HG03378 (cell line): Measurements from ENCODE around the gene NCAPG2.

Experiments used
- ATAC-seq: cut with Tn5 transposase; IDR thresholded peaks from one replicate; pipeline ENCODE4 v1.9.1; 2021; ENCODE audit warnings: mild to moderate bottlenecking, moderate library complexity; ENCODE audit not compliant: unreplicated experiment

Gene NCAPG2

DNA sequence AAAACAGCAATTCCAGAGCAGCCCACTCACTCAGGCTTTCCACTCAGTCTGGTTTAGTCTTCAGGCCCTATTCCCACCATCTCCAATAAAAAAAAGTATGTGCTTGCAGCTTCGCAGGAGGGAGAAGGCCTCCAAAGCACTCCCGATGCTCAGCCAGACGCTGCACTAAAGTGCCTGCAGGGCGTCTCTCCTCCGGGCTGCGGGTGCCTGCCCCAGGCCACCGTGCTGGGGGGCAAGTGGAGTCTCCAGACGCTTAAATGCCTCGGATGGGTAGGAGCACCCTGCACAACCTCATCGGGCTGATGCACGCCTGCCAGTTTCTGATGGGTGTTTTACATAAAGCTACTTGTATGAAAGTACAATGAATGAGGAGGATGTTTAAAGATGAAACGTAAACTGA is 31.3 kb upstream of the NCAPG2 start:
- no peak for ATAC-seq

GRCh38 chr7:158734861-158735260 is 30.3 kb upstream of the NCAPG2 start:
- no peak for ATAC-seq

- no peak for ATAC-seq
Observed at GRCh38 chr7:158733775-158734494, 29.3 kb upstream of the NCAPG2 start.

- ATAC-seq: no peak
Observed at GRCh38 chr7:158733220-158733519, 28.6 kb upstream of the NCAPG2 start.

- ATAC-seq: no peak
Observed at GRCh38 chr7:158732494-158733219, 28.1 kb upstream of the NCAPG2 start.

DNA sequence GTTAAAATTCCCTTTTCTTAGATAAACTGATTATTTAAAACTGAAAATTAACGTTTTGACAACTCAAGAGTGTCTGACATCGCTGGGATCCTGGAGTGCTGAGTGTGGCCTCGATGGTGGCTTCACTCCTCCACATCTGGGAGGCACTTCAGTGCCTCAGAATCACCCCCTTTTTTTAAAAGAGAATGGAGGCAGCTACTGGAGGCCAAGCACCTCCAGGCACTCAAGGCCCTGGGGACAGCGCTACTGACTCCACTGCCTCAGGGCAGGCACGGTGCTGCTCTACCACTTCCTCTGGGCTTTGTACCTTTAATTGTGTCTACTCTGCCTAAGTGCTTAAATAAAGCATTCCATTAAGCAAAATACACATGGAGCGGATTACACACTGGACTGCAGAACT is 27.2 kb upstream of the NCAPG2 start:
- no peak for ATAC-seq

- no peak for ATAC-seq
Observed at GRCh38 chr7:158730383-158731346, 26.1 kb upstream of the NCAPG2 start.

DNA sequence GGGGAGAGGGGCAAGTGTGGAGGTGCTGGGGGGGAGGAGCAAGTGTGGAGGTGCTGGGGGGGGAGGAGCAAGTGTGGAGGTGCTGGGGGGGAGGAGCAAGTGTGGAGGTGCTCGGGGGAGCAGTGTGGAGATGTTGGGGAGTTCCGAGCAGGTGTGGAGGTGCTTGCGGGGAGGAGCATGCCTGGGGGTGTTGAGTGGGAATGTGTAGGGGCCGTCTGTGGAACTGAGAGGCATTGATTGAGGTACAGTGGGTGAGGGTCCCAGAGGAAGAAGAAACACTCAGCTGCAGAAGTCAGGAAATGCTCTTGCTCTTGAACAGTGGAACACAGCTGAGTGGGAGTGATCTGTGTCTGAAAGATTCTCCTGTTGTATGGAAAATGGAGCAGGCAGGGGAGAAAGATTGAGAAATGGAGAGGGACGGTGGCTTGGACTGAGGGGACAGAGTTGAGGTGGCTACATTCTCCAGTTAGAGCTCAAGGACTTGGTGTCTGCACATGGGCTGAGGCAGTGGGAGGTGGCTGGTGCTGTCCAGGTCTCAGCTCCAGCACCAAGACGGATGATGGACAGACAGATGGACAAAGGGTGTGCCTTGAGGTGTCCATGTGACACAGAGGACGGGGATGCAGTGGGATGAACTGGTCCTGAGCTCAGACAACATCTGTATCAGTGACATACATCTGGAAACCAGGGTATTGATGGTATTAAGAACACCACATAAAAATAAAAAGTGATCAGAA is 25.2 kb upstream of the NCAPG2 start:
- ATAC-seq: no peak

DNA sequence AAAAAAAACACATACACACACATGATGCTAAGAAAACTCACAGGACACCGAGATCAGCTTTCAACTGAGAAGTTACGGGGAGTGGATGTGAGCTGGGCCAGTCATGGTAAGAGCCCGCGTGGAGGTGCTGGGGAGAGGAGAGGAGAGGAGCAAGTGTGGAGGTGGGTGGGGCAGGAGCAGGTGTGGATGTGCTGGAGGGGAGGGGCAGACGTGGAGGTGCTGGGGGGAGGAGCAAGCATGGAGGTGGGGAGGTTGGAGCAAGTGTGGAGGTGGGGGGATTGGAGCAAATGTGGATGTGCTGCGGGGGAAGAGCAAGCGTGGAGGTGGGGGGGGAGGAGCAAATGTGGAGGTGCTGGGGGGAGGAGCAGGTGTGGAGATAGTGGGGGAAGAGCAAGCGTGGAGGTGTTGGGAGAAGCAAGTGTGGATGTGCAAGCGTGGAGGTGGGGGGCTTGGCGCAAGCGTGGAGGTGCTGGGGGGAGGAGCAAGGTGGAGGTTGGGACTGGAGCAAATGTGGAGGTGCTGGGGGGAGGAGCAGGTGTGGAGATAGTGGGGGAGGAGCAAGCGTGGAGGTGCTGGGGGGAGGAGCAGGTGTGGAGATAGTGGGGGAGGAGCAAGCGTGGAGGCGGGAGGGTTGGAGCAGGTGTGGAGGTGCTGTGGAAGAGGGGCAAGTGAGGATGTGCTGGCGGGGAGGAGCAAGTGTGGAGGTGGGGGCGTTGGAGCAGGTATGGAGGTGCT is 24.5 kb upstream of the NCAPG2 start:
- ATAC-seq: no peak

DNA sequence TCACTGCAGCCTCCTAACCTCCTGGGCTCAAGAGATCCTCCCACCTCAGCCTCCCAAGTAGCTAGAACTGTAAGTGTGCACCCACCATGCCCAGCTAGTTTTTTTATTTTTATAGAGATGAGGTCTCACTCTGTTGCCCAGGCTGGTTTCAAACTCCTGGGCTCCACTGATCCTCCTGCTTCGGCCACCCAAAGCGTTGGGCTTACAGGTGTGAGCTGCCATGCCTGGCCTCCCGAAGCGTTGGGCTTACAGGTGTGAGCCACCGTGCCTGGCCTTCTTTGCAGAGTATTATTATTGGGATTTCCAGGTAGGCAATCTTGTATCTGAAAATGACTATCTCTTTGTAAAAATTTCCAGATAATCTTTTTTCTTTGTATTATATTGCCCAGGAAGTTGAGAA is 23.1 kb upstream of the NCAPG2 start:
- no peak for ATAC-seq

DNA sequence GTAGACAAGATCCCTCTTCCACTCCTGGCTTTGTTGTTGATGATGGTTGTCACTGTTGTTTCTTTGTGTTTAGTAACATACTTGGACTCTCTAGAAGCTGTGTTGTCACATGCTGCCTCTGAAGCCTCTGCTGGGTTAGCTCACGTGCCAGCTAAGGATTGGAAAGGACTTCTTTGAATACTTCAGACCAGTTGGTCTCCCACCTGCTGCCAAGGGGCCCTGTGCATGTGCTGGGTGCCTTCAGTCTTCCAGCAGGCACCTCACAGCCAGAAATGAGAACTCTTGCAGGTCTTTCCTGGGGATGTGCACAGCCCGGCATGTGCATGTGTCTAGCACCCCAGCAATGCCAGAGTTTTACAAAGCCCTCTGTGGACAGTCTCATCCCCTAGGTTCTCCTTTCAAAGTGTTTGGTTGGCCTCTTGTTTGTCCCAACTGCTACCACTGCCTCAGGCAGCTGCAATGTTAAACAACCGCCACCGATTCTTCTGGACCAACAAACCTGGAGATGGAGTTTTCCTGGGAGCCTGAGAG is 21.7 kb upstream of the NCAPG2 start:
- no peak for ATAC-seq

DNA sequence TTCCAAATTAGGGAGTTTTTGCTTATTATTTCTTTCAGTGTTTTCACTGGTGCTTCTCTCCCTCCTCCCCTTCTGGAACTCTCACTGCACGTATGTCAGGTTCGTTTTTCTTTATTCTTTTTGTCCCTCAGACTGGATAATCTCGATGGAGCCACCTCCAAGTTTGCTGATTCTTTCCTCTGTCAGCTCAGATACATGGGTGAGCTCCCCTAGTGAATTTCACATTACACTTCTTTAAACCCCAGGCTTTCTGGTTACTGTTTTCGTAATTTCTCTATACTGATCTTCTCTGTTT is 20.8 kb upstream of the NCAPG2 start:
- no peak for ATAC-seq

DNA sequence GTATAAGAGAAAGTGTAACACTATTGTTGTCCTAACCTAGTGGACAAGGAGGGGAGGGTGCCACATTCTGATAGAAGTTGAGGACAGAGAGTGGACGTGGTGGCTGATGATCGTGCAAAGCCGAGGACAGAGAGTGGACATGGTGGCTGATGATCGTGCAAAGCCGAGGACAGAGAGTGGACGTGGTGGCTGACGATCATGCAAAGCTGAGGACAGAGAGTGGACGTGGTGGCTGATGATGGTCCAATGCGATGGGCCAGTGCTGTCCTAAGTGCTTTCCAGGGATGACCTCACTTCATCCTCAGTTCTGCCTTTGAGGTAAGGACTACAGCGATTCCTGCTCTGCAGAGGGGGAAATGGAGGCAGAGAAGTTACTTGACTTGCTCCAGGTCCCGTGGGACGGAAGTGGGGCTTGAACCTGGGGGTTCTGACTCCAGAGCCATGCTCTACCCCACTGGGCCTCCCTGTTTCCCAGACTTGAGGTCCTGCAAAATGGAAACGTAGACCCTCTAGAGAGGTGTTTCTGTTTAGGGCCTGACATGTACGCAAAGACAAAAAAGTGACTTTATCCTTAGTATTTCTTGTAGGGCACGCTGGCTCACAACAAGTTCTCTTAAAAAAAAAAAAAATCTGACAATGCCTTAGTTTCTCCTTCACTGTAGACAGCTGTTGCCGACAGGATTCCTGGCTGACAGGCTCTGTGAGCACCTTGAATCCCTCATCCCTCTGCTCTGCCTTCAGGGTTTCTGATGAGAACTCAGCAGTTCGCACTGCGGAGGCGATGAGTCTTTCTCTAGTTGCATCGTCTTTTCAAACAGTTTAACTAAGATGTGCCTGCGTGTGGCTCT is 20.3 kb upstream of the NCAPG2 start:
- no peak for ATAC-seq

DNA sequence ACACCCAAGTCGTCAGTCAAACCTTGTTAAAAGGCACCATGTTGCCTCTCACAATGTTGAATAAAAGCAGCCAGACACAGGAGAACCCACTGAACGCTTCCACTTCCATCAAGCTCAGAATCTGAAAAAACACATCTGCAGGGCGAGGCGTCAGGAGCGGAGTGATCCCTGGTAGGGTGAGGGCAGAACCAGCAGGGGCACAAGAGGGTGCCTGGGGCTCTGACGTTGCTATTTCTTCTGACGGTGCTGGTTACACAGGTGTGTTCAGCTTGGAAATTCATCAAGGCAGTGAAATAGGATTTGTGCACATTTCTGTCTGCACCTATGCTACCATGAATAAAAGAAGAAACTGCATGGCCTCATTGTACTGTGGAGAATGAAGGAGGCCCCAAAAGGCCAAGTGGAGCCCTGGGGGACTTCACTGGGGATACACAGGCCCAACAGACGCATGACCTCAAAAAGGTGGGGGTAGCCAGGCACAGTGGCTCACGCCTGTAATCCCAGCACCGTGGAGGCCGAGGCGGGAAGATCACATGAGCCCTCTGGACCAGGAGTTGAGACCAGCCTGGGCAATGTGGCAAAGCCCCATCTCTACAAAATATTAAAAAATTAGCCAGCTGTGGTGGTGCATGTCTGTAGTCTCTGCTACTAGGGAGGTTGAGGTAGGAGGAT is 19.2 kb upstream of the NCAPG2 start:
- ATAC-seq: no peak

- ATAC-seq: no peak
Observed at GRCh38 chr7:158723266-158723665, 18.7 kb upstream of the NCAPG2 start.

GRCh38 chr7:158722574-158723237 is 18.1 kb upstream of the NCAPG2 start:
- ATAC-seq: no peak

DNA sequence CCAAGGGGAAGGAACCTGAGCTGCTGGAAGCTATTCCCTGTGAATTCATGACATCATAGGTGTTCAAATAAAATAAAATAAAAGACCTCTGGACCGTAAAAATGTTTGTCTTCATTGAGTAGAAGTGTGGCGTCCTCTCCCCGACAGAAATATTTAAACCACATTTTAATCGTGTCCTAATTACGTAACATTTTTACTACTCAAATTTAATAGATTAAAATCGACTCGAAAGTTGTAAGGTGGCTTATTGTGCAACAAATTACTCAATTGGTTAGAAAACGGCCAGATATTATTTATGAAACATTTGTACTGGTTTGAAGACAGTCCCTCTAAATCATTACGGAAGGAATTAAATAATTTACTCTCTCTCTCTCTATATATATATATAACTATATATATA is 15.5 kb upstream of the NCAPG2 start:
- no peak for ATAC-seq

GRCh38 chr7:158716802-158717201 is 12.2 kb upstream of the NCAPG2 start:
- ATAC-seq: no peak
